A549 treated with CORT108297 at 1 μM for 4 hours (cell line): ENCODE measurements around the gene SMAD7. TPM values are rescaled to one million over a fixed set of nuclear protein-coding genes. Genes with fewer than 3 reads are reported as not detected.

Source experiments
- total RNA-seq: library from RNA; stranded (reverse); fragments of 200-300 nt; extraction: Qiagen RNA extraction; gene quantifications from 5 replicates; pipeline ENCODE4 v1.2.3, GENCODE V29; 2022

SMAD7 gene, protein sequence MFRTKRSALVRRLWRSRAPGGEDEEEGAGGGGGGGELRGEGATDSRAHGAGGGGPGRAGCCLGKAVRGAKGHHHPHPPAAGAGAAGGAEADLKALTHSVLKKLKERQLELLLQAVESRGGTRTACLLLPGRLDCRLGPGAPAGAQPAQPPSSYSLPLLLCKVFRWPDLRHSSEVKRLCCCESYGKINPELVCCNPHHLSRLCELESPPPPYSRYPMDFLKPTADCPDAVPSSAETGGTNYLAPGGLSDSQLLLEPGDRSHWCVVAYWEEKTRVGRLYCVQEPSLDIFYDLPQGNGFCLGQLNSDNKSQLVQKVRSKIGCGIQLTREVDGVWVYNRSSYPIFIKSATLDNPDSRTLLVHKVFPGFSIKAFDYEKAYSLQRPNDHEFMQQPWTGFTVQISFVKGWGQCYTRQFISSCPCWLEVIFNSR
- 20.6 to 27.3 TPM (median 24.6 TPM) in 5 replicates for total RNA-seq

DNA sequence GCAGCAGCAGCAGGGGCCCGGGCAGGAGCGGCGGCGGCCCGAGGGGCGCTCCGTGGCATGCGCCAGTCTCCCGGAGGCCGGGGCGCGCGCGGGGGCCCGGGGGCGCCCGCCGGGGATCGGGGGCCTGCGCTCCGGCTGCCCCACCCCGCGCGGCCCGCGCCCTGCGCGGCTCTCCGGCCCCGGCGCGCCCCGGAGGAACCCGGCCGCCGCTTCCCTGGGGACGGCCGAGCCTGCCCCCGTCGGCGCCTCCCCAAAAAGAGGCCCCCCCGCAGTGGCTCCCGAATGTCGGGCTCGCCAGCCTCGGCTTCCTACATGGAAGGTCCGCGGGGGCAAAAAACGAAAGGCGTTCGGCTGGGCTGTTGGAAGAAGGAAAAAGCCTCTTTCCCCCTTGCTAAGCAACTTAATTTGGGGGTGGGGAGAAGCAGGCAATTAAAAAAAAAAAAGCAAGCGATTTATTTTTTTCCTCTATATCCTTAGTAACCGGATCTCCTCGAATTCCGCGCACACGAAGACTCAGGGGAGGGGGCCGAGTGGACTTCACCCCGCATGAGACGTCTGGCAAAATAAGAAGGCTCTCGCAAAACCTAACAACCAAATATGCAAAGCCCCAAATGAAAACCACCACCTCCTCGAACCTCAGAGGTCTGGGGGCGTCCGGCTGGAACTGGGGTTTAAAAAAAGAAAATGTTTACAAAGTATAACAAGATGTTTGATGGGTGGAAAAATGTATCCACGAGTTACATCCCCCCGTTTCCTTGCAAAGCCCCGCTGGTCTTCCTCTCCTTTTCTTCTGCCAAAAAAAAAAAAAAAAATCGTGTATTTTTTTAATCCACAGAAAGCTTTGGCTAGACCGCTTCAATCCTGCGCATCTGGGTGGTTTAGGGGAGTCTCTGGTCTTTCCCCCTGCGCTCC lies at the start of gene SMAD7:
Gene SMAD7, minus strand, starts transcription at position 430 of the 912 bp plus-strand sequence. CDS start 541 bp downstream, outside the sequence.

